ENCODE measurements around the gene KCNK10. TPM values are rescaled to one million over a fixed set of nuclear protein-coding genes. Genes with fewer than 3 reads are reported as not detected.

The KCNK10 gene
- total and polyA plus RNA-seq, 2 donors from 2014 or later = 0.54 to 1.1 TPM

GRCh38 chr14:88351966-88352691, 29.1 kb upstream of the KCNK10 start:
- DNase-seq (peak in 1 of 5 donors; percentile 1), FAIRE-seq (no peak)
- Histone ChIP-seq H3K36me3 (ENCODE audit: control insufficient read depth in 2 of 3, insufficient read depth in 3 of 3, low read length in 3 of 3) (no peaks in the 10 kb centered on the region), H3K9me3 (ENCODE audit: control insufficient read depth in 2 of 3, insufficient read depth in 1 of 3, low read length in 3 of 3) (no peaks in the 10 kb centered on the region), H3K27me3 (ENCODE audit: control insufficient read depth, insufficient read depth, low read length) (no peaks in the 10 kb centered on the region), H3K4me1 (ENCODE audit: control insufficient read depth in 2 of 3, insufficient read depth in 2 of 3, low read depth in 1 of 3, low read length in 3 of 3) (no peaks in the 10 kb centered on the region), H3K27ac (ENCODE audit: low read depth in 2 of 2, low read length in 2 of 2) (no peak overlapping the region), H3K4me3 (ENCODE audit: low read length in 3 of 3) (no peak overlapping the region), H3K9ac (ENCODE audit: low read length in 3 of 3) (no peak overlapping the region)
- no peak for TF ChIP-seq CTCF (IDR thresholded peaks at IDR 0.05; ENCODE audit: borderline replicate concordance, extremely low read depth, insufficient read depth)
- intact Hi-C loops (cut with DNase I) = no loop called here

DNA sequence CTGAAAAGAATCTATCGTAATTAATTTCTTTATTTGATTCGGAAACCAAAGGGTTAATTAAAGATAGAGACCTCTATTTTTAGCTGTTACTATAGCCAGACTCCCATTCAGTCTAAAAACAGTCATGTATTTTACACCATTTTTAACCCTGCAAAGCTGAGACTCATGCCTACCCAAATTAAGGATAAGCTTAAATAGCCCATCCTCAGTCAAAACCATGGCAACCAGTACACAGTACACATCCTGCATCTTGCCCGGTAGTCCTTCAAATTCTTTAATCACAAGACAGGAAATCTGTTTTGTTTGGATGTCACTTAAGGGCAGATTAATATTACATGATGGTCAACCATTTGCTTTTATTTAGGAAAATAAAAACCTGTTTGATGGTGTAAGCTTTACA, 25.5 kb upstream of the KCNK10 start:
- no peak for FAIRE-seq
- no peak overlapping the region for H3K9ac ChIP-seq (ENCODE audit: low read length in 3 of 3)
- no peaks in the 10 kb centered on the region for H3K4me1 ChIP-seq (ENCODE audit: control insufficient read depth in 2 of 3, insufficient read depth in 2 of 3, low read depth in 1 of 3, low read length in 3 of 3)
- TF ChIP-seq CTCF (IDR thresholded peaks at IDR 0.05; ENCODE audit: borderline replicate concordance, extremely low read depth, insufficient read depth) = no peak
- H3K27me3 ChIP-seq (ENCODE audit: control insufficient read depth, insufficient read depth, low read length) = no peaks in the 10 kb centered on the region
- no peaks in the 10 kb centered on the region for H3K36me3 ChIP-seq (ENCODE audit: control insufficient read depth in 2 of 3, insufficient read depth in 3 of 3, low read length in 3 of 3)
- no peak overlapping the region for H3K27ac ChIP-seq (ENCODE audit: low read depth in 2 of 2, low read length in 2 of 2)
- no peak overlapping the region for H3K4me3 ChIP-seq (ENCODE audit: low read length in 3 of 3)
- no peaks in the 10 kb centered on the region for H3K9me3 ChIP-seq (ENCODE audit: control insufficient read depth in 2 of 3, insufficient read depth in 1 of 3, low read length in 3 of 3)
- intact Hi-C loops (cut with DNase I) = no loop called here
- DNase-seq = no peak

DNA sequence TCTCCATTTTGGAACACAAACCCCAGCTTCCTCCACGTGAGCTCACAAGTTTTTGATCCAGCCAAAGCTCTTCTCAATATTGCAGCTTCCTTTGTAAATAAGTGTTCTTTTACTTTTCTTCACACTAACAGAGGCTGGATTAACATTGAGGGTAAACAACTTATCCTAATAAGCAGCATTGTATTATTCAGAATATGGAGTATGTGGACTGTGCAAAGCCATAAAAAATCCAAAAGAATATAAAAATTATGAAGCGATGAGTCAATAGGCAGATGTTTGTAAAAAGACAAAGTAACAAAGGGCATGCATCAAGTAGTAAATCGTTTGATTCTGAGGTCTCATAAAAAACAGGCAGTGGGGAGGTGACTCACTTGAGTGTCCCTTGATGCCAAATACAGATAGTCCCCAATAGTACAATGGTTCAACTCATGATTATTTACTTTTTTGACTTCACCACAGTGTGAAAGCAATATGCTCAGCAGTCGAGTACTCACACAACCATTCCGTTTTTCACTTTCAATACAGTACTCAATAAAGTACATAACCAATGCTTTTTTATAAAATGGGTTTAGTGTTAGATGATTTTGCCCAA, 23.1 kb upstream of the KCNK10 start:
- no peaks in the 10 kb centered on the region for H3K36me3 ChIP-seq (ENCODE audit: control insufficient read depth in 2 of 3, insufficient read depth in 3 of 3, low read length in 3 of 3)
- no peak overlapping the region for H3K9ac ChIP-seq (ENCODE audit: low read length in 3 of 3)
- no peak overlapping the region for H3K4me3 ChIP-seq (ENCODE audit: low read length in 3 of 3)
- H3K27ac ChIP-seq (ENCODE audit: low read depth in 2 of 2, low read length in 2 of 2) = no peak overlapping the region
- intact Hi-C loops (cut with DNase I) = no loop called here
- FAIRE-seq = no peak
- no peaks in the 10 kb centered on the region for H3K4me1 ChIP-seq (ENCODE audit: control insufficient read depth in 2 of 3, insufficient read depth in 2 of 3, low read depth in 1 of 3, low read length in 3 of 3)
- DNase-seq = no peak
- no peaks in the 10 kb centered on the region for H3K9me3 ChIP-seq (ENCODE audit: control insufficient read depth in 2 of 3, insufficient read depth in 1 of 3, low read length in 3 of 3)
- no peaks in the 10 kb centered on the region for H3K27me3 ChIP-seq (ENCODE audit: control insufficient read depth, insufficient read depth, low read length)
- TF ChIP-seq CTCF (IDR thresholded peaks at IDR 0.05; ENCODE audit: borderline replicate concordance, extremely low read depth, insufficient read depth) = no peak

All from kidney (tissue), 14 donors.